HepG2 (cell line): ENCODE measurements around the gene CPT1A. TPM values are rescaled to one million over a fixed set of nuclear protein-coding genes. Genes with fewer than 3 reads are reported as not detected.

Source experiments
- ATAC-seq: fragments of 200-7000 bp; cut with Tn5 transposase; 3 replicates; pipeline ENCODE4 v1.9.1; 2020; ENCODE audit warnings: mild to moderate bottlenecking, moderate library complexity
- BruUV-seq: library from RNA; stranded (reverse); fragments of 400-500 nt; replicated peaks from 2 replicates; lab custom pipeline; 2021; lab: Mats Ljungman, UMichigan
- CTCF ChIA-PET: fragments of 300-600 bp; formaldehyde crosslinking; extraction: SDS; loops from one replicate; lab custom pipeline; 2021; ENCODE audit warnings: low total read pairs, inconsistent platforms, low intra/inter-chr PET ratio; lab: Yijun Ruan, JAX
- POLR2A ChIA-PET: fragments of 350-600 bp; sonication (Branson Sonifier 250); formaldehyde crosslinking; loops from one replicate; lab custom pipeline; 2020; ENCODE audit warnings: antibody characterized with exemption, inconsistent platforms; lab: Yijun Ruan, JAX
- DNase-seq: peaks from one replicate; pipeline ENCODE4 v3.0.0-alpha.2; 2015; ENCODE audit warnings: low spot score
- FAIRE-seq: peaks from 3 replicates; lab custom pipeline; 2011; peaks lifted over from hg19 to GRCh38; lab: Jason Lieb, UNC
- H2AFZ ChIP-seq: one replicate; pipeline ENCODE4 v1.6.1; 2011; ENCODE audit warnings: low read length, inconsistent platforms
- H3K27ac ChIP-seq: fragments of 300-600 bp; 3 replicates; pipeline ENCODE4 v1.8.0; 2011; ENCODE audit warnings: mixed run types, mild to moderate bottlenecking, mixed read lengths, low read length, inconsistent platforms; ENCODE audit not compliant: insufficient read depth; ENCODE audit errors: extremely low read length
- H3K27me3 ChIP-seq, 2 experiments: fragments of 200-600 bp in 1 of 2; 2 replicates in 1 of 2; 3 replicates in 1 of 2; pipeline versions ENCODE4 v1.6.0 to v1.8.0; 2011; ENCODE audit warnings: low read length in 2 of 2, mild to moderate bottlenecking in 2 of 2, moderate library complexity in 2 of 2, inconsistent platforms in 1 of 2; ENCODE audit not compliant: insufficient read depth in 2 of 2, control insufficient read depth in 1 of 2
- H3K36me3 ChIP-seq, 2 experiments: fragments of 200-600 bp in 1 of 2; replicated peaks in 1 of 2; 2 replicates in 1 of 2; 3 replicates in 1 of 2; pipeline versions ENCODE4 v1.5.1 to v1.8.0; 2011; ENCODE audit warnings: low read length in 2 of 2, inconsistent platforms in 1 of 2; ENCODE audit not compliant: insufficient read depth in 2 of 2, control insufficient read depth in 1 of 2
- H3K4me1 ChIP-seq: 2 replicates; pipeline ENCODE4 v1.5.1; 2012; ENCODE audit warnings: low read length, inconsistent platforms; ENCODE audit not compliant: insufficient read depth
- H3K4me2 ChIP-seq: 2 replicates; pipeline ENCODE4 v1.6.0; 2011; ENCODE audit warnings: low read depth, low read length, inconsistent platforms
- H3K4me3 ChIP-seq, 3 experiments: fragments of 200-600 bp in 1 of 3; sonication (generic), shearing (Covaris generic) in 1 of 3; replicated peaks in 1 of 3; 2 replicates each; pipeline ENCODE4 v1.5.1; 2011 to 2016; ENCODE audit warnings: low read length in 3 of 3, inconsistent platforms in 2 of 3, low read depth in 2 of 3, mild to moderate bottlenecking in 2 of 3, control low read depth in 1 of 3, mixed read lengths in 1 of 3; ENCODE audit not compliant: insufficient read depth in 1 of 3
- H3K79me2 ChIP-seq: one replicate; pipeline ENCODE4 v1.6.1; 2011; ENCODE audit warnings: low read length, inconsistent platforms; ENCODE audit not compliant: insufficient read depth
- H3K9ac ChIP-seq: 2 replicates; pipeline ENCODE4 v1.6.0; 2011; ENCODE audit warnings: mild to moderate bottlenecking, low read depth, low read length, inconsistent platforms; ENCODE audit not compliant: insufficient read depth
- H3K9me3 ChIP-seq: 2 replicates; pipeline ENCODE4 v1.5.1; 2012; ENCODE audit warnings: mild to moderate bottlenecking, low read length
- H4K20me1 ChIP-seq: 2 replicates; pipeline ENCODE4 v1.6.0; 2011; ENCODE audit warnings: inconsistent platforms, mild to moderate bottlenecking, low read length, moderate library complexity; ENCODE audit not compliant: insufficient read depth
- ISX ChIP-seq: sonication (generic); formaldehyde crosslinking; conservative IDR thresholded peaks from 2 replicates; pipeline ENCODE4 v1.5.0; 2020; ENCODE audit warnings: missing genetic modification reagents
- MIER3 ChIP-seq: IDR thresholded peaks from 2 replicates; pipeline ENCODE4 v1.6.1; 2016; ENCODE audit warnings: missing compliant biosample characterization, borderline replicate concordance
- MYC ChIP-seq: sonication (generic); formaldehyde crosslinking; IDR thresholded peaks from 2 replicates; pipeline ENCODE4 v1.9.0; 2021; ENCODE audit warnings: missing genetic modification reagents, borderline replicate concordance
- TBX3 ChIP-seq: fragments of 450-650 bp; IDR thresholded peaks from 2 replicates; pipeline ENCODE4 v1.6.1; 2017; ENCODE audit warnings: antibody characterized with exemption, mild to moderate bottlenecking, inconsistent platforms, borderline replicate concordance
- U2AF2 ChIP-seq: fragments of 200-400 bp; formaldehyde crosslinking; IDR thresholded peaks from 2 replicates; pipeline ENCODE4 v1.6.1; 2017; ENCODE audit warnings: low read depth, mild to moderate bottlenecking, low read length
- ZBTB38 ChIP-seq: sonication (generic); formaldehyde crosslinking; IDR thresholded peaks from 2 replicates; pipeline ENCODE4 v1.5.1; 2020; ENCODE audit warnings: mild to moderate bottlenecking, missing genetic modification reagents
- ZBTB49 ChIP-seq: sonication (generic); formaldehyde crosslinking; IDR thresholded peaks from 2 replicates; pipeline ENCODE4 v1.4.0; 2020; ENCODE audit warnings: missing genetic modification reagents, borderline replicate concordance
- ZNF430 ChIP-seq: sonication (generic); formaldehyde crosslinking; IDR thresholded peaks from 2 replicates; pipeline ENCODE4 v1.9.0; 2021; ENCODE audit warnings: mild to moderate bottlenecking, missing genetic modification reagents
- ZNF674 ChIP-seq: sonication (generic); formaldehyde crosslinking; IDR thresholded peaks from 2 replicates; pipeline ENCODE4 v1.5.0; 2020; ENCODE audit warnings: low read depth, mild to moderate bottlenecking, missing genetic modification reagents
- ZNF75D ChIP-seq: sonication (generic); formaldehyde crosslinking; IDR thresholded peaks from 2 replicates; pipeline ENCODE4 v1.8.1; 2023; ENCODE audit warnings: missing genetic modification reagents, mild to moderate bottlenecking, borderline replicate concordance
- ZNF782 ChIP-seq: sonication (generic); formaldehyde crosslinking; IDR thresholded peaks from 2 replicates; pipeline ENCODE4 v1.4.0; 2020; ENCODE audit warnings: missing genetic modification reagents, mild to moderate bottlenecking, borderline replicate concordance
- WGBS: methylation state at CpG from one replicate; pipeline ENCODE4 v1.1.6; 2017; ENCODE audit warnings: low lambda C conversion rate; 5-methylcytosine and 5-hydroxymethylcytosine counted together
- in situ Hi-C: cut with HindIII; loops from 2 replicates; pipeline ENCODE4 v1.10.0; 2017; ENCODE audit warnings: low pct_unique_long_range_greater_than_20kb; ENCODE audit not compliant: extremely low pct_ligation_motif_present
- intact Hi-C: fragments of 100-400 bp; cut with micrococcal nuclease; formaldehyde crosslinking; loops from one replicate; pipeline ENCODE4 v1.10.0; 2022; ENCODE audit not compliant: unreplicated experiment
- polyA plus RNA-seq, 8 experiments: library from polyadenylated mRNA; depleted of rRNA in 3 of 8; stranded (reverse) in 7 of 8; unstranded in 1 of 8; fragments of >200 nt; fragmentation: Illumina TruSeq in 4 of 8; extraction: Trizol in 4 of 8; gene quantifications; 2 replicates each; pipeline versions ENCODE4 v1.2.1 to v1.2.3, GENCODE V29; 2011 to 2016; ENCODE audit warnings: low read depth in 4 of 8, missing spikeins in 1 of 8, mixed read lengths in 1 of 8; ENCODE audit not compliant: insufficient read depth in 1 of 8
- total RNA-seq, 5 experiments: library from RNA; depleted of rRNA; stranded (reverse); fragments of >200 nt; fragmentation: Illumina TruSeq; extraction: Trizol; gene quantifications; 2 replicates each; pipeline ENCODE4 v1.2.3, GENCODE V29; 2016; ENCODE audit warnings: low read depth in 1 of 5

The CPT1A gene
- total and polyA plus RNA-seq, 2 of the 13 experiments (the other 11 are each of a cell fraction or from before 2014, with no cell fraction given): 7.0 to 7.1 TPM

GRCh38 chr11:68868221-68868835 is 26.6 kb upstream of the CPT1A start:
- Histone ChIP-seq H3K36me3 (no peaks in the 10 kb centered on the region), H3K27me3 (peaks cover 2 to 30% of the 10 kb centered on the region in 2 experiments; a peak in 3 of 5 replicates), H2AFZ (no peak overlapping the region), H3K4me3 (no peak overlapping the region), H4K20me1 (no peaks in the 10 kb centered on the region), H3K4me2 (no peak overlapping the region), H3K9me3 (peaks cover 9% of the 10 kb centered on the region), H3K27ac (no peak overlapping the region), H3K9ac (no peak overlapping the region), H3K4me1 (peaks cover 34% of the 10 kb centered on the region), H3K79me2 (no peaks in the 10 kb centered on the region)
- ATAC-seq (no peak), FAIRE-seq (no peak), DNase-seq (no peak)
- WGBS: 84% methylated on average over 18 of the region's 18 CpGs
- in situ Hi-C loops (no loop called here), intact Hi-C loops (no loop called here)
- TF ChIP-seq U2AF2 (no peak), MIER3 (no peak), ZNF75D (CRISPR knock-in tag) (no peak), MYC (CRISPR knock-in tag) (no peak), TBX3 (no peak), ZBTB38 (CRISPR knock-in tag) (no peak), ZBTB49 (CRISPR knock-in tag) (no peak), ZNF430 (CRISPR knock-in tag) (no peak), ZNF782 (no peak), ISX (CRISPR knock-in tag) (no peak), ZNF674 (CRISPR knock-in tag) (no peak)
- POLR2A ChIA-PET: interaction anchor here (0.7 kb wide), 1 partner anchor 23 kb away, joined by 3 read pairs; no protein-coding TSS in a partner anchor
- BruUV-seq: no TSS peak
- CTCF ChIA-PET: interaction anchor here (2.2 kb wide), 1 partner anchor 42 kb away, joined by 10 read pairs; no protein-coding TSS in a partner anchor
